Hematopoietic multipotent progenitor cell treated with erythropoietin and hydrocortisone succinate and interleukin-3 and kit ligand, for 4 days (in vitro differentiated cells): ENCODE data around the gene MEI1.

Source experiments
- DNase-seq: peaks from one replicate; pipeline ENCODE4 v3.0.0-alpha.2; 2015

Gene MEI1

GRCh38 chr22:41799486-41800347, 100.4 kb downstream of the MEI1 start:
- DNase-seq, result no peak

GRCh38 chr22:41800348-41801146, 101.2 kb downstream of the MEI1 start, which contains the start of gene CCDC134:
Gene CCDC134, plus strand, starts transcription at chr22:41800679. Its CDS starts 8,212 bp downstream, at chr22:41808891.
- DNase-seq, result peak; percentile 97

DNA sequence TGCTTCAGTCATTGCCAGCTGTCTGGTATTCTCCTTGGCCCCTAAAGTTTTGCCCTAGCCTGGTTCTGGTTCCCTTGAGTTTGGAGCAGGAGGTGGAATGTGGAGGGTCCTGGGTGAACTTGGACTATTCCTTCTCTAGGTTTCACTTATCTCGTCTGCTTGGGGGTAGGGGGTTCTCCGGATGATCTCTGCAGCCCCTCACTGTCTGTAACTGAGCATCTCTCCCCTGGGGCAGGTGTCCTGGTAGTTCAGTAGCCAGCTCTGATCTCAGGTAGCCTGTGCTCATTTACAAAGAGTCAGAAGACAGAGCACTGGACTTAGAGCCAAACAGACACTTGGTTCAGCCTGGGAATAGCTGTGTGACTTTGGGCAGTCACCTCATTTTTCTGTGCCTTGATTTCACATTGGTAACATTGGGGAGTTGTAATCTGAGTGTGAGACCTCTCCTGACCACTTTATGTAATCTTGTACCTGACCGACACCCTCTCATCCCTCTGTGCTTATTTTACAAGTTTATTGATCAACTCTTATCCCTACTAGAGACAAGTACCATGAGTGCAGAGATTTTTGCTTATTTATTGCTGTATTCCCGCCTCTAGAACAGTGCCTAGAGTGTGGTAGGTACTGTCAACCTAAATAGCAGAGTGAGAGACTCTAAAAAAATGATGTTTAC, 102.0 kb downstream of the MEI1 start:
- DNase-seq, result no peak

GRCh38 chr22:41801886-41802285, 102.6 kb downstream of the MEI1 start:
- no peak for DNase-seq

DNA sequence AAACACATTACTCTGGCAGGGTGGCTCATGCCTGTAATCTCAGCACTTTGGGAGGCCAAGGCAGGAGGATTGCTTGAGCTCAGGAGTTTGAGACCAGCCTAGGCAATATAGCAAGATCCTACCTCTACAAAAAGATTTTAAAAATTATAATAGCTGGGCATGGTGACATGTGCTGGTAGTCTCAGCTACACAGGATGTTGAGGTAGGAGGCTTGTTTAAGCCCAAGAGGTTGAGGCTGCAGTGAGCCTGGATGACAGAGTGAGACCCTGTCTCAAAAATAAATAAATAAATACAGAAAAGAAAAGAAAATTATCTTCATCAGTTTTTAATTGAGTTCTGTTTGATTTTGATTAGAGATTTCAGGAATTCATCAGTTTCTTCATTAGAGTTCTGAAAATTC, 106.3 kb downstream of the MEI1 start:
- no peak for DNase-seq

DNA sequence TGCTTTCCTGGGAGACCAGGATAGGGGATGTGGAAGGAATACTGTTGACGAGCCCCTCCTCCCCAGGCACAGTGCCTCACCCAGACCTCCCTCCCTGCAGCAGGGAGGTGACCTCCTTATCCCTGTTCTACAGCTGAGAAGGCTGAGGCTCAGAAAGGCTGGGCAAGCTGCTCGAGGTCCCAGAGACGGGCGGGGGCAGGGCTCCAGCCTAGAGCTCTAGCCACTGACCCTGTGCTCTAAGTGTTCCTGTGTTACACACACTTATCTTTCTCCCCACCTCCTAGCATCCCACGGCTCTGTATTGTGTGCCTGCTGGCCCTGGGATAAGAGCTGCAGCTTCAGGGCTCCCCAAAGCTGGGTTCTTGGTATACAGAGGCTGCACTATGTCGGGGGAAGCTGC, 109.1 kb downstream of the MEI1 start:
- DNase-seq, result peak; percentile 67

GRCh38 chr22:41810022-41810421, 110.7 kb downstream of the MEI1 start:
- no peak for DNase-seq

DNA sequence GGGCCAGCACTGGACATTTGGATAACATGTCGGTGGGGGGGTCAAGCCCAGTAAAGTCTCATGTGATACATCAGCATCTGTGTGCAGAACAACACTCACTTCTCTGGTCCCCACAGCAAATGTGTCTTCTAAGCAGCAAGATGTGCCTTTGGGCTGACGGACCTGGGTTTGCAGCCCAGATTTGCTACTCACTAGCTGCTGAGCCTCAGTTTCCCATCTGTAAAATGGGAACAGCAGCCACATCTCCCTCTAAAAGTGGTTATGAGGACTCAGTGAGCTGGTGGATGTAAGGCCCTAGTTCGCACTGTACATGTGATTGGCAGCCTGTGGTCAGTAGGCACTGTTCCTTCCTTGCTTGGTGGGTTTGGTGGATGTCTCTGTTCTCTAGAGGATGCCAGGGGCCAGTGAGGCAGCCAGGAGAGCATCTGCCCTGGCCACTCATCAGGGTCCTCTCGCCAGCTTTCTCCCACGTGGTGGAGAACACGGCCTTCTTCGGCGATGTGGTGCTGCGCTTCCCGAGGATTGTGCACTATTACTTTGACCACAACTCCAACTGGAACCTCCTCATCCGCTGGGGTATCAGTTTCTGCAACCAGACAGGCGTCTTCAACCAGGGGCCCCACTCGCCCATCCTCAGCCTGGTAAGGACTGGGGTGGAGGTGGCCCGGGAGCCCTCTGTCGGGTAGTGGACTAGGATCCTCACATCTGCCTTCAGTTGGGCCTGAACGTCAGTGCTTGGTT, 113.7 kb downstream of the MEI1 start:
- DNase-seq, result no peak

- DNase-seq, result no peak
These were observed 114.6 kb downstream of the MEI1 start for GRCh38 chr22:41813726-41814410.

- DNase-seq, result no peak
These were observed 116.4 kb downstream of the MEI1 start for GRCh38 chr22:41815716-41816115.

- DNase-seq, result no peak
These were observed 116.9 kb downstream of the MEI1 start for GRCh38 chr22:41816241-41816640.

- DNase-seq, result no peak
These were observed 117.6 kb downstream of the MEI1 start for GRCh38 chr22:41816871-41817270.

GRCh38 chr22:41818011-41818410, 118.7 kb downstream of the MEI1 start:
- DNase-seq, result no peak

- no peak for DNase-seq
These were observed 119.3 kb downstream of the MEI1 start for GRCh38 chr22:41818596-41818995.

GRCh38 chr22:41819257-41819656, 120.0 kb downstream of the MEI1 start:
- no peak for DNase-seq

GRCh38 chr22:41820447-41820846, 121.1 kb downstream of the MEI1 start:
- no peak for DNase-seq

GRCh38 chr22:41821471-41822316, 122.4 kb downstream of the MEI1 start:
- peak; percentile 74 for DNase-seq

DNA sequence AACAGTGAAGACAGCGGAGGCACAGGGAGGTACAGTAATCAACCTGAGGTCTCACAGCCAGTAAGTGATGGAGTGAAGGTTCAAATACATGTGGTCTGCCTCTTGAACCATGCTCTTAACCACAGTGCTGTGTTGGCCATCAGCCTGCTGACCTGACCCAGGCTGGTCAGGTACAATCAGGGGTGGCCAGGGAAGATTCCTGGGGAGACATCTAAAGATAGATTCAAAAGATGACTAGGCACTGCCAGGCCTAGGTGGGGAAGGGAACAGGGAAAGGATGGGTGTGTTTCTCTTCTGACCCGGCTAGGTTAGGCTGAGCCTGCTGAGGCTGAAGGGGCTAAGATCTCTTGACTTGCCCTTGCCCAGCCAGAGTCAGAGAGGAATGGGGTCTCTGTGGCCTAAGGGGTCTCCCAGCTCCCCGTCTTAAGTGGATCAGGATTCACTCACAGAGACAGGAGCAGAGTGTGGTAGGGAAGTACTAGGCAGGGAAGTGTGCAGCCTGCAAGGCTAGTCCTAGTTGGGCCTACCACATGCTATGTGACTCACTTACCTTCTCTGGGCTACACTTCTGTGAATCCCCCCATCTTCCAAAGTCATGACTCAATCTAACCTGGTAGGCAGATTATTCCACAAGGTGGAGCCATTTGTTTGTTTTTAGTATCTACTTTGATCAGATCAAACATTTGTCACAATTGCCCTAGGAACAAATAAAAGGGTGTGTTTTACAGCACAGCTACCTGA, 123.2 kb downstream of the MEI1 start:
- DNase-seq, result peak; percentile 81

- DNase-seq, result no peak
These were observed 124.5 kb downstream of the MEI1 start for GRCh38 chr22:41823797-41824196.

- DNase-seq, result no peak
These were observed 126.1 kb downstream of the MEI1 start for GRCh38 chr22:41825376-41825775.
